Mesodermal cell (in vitro differentiated cells): ENCODE measurements around the gene TRAFD1.

ENCODE experiments used
- H3K27ac ChIP-seq: 2 replicates; pipeline ENCODE4 v1.7.0; 2013; ENCODE audit warnings: mild to moderate bottlenecking, low read depth, low read length, moderate library complexity; ENCODE audit not compliant: severe bottlenecking
- H3K36me3 ChIP-seq: 2 replicates; pipeline ENCODE4 v1.7.1; 2013; ENCODE audit warnings: mild to moderate bottlenecking, low read length, moderate library complexity; ENCODE audit not compliant: control insufficient read depth, insufficient read depth
- H3K4me1 ChIP-seq: one replicate; pipeline ENCODE4 v1.7.1; 2013; ENCODE audit warnings: mild to moderate bottlenecking, low read length; ENCODE audit not compliant: insufficient read depth, control insufficient read depth, poor library complexity, severe bottlenecking
- H3K4me3 ChIP-seq: 2 replicates; pipeline ENCODE4 v1.7.0; 2013; ENCODE audit warnings: low read length, control low read depth, mild to moderate bottlenecking; ENCODE audit not compliant: insufficient read depth, poor library complexity, severe bottlenecking; ENCODE audit errors: extremely low read depth
- H3K9me3 ChIP-seq: 2 replicates; pipeline ENCODE4 v1.7.1; 2013; ENCODE audit warnings: mild to moderate bottlenecking, low read length, moderate library complexity; ENCODE audit not compliant: control insufficient read depth
- WGBS, 2 experiments: methylation state at CpG; one replicate each; pipeline ENCODE4 v1.1.5; 2013; ENCODE audit warnings: missing lambda C conversion rate in 2 of 2; ENCODE audit not compliant: insufficient coverage in 2 of 2; 5-methylcytosine and 5-hydroxymethylcytosine counted together

Gene TRAFD1

GRCh38 chr12:112160611-112161010 lies 35.3 kb downstream of the TRAFD1 start:
- Histone ChIP-seq H3K4me1 (no peaks in the 10 kb centered on the region), H3K36me3 (peaks cover 47% of the 10 kb centered on the region), H3K4me3 (no peak overlapping the region), H3K27ac (no peak overlapping the region), H3K9me3 (peaks cover 8% of the 10 kb centered on the region)
- 96% methylated on average over 3 to 6 of the region's 6 CpGs for WGBS, 2 experiments

- Histone ChIP-seq H3K36me3 (peaks cover 47% of the 10 kb centered on the region), H3K27ac (no peak overlapping the region), H3K4me1 (no peaks in the 10 kb centered on the region), H3K4me3 (no peak overlapping the region), H3K9me3 (peaks cover 8% of the 10 kb centered on the region)
- 92 to 94% methylated on average over 4 to 6 of the region's 9 CpGs for WGBS, 2 experiments
Measured at GRCh38 chr12:112161711-112162110, 36.4 kb downstream of the TRAFD1 start.

- Histone ChIP-seq H3K4me1 (no peaks in the 10 kb centered on the region), H3K27ac (no peak overlapping the region), H3K4me3 (no peak overlapping the region), H3K36me3 (peaks cover 47% of the 10 kb centered on the region), H3K9me3 (peaks cover 8% of the 10 kb centered on the region)
- 93 to 97% methylated on average over 9 to 12 of the region's 12 CpGs for WGBS, 2 experiments
Measured at GRCh38 chr12:112162241-112162790, 37.0 kb downstream of the TRAFD1 start.

- 98% methylated on average over 8 of the region's 8 CpGs for WGBS, 2 experiments
- Histone ChIP-seq H3K9me3 (peaks cover 8% of the 10 kb centered on the region), H3K36me3 (peaks cover 47% of the 10 kb centered on the region), H3K27ac (no peak overlapping the region), H3K4me1 (no peaks in the 10 kb centered on the region), H3K4me3 (no peak overlapping the region)
Measured at GRCh38 chr12:112163056-112163455, 37.7 kb downstream of the TRAFD1 start.

GRCh38 chr12:112163471-112163991 lies 38.2 kb downstream of the TRAFD1 start:
- no peak overlapping the region for H3K4me3 ChIP-seq
- H3K9me3 ChIP-seq = peaks cover 8% of the 10 kb centered on the region
- no peaks in the 10 kb centered on the region for H3K4me1 ChIP-seq
- H3K27ac ChIP-seq = no peak overlapping the region
- 92 to 94% methylated on average over 21 to 22 of the region's 22 CpGs for WGBS, 2 experiments
- H3K36me3 ChIP-seq = peaks cover 44% of the 10 kb centered on the region

- Histone ChIP-seq H3K9me3 (peaks cover 7% of the 10 kb centered on the region), H3K4me3 (no peak overlapping the region), H3K36me3 (peaks cover 38% of the 10 kb centered on the region), H3K4me1 (no peaks in the 10 kb centered on the region), H3K27ac (no peak overlapping the region)
- 95% methylated on average over 21 to 23 of the region's 26 CpGs for WGBS, 2 experiments
Measured at GRCh38 chr12:112164011-112164660, 38.8 kb downstream of the TRAFD1 start.

- Histone ChIP-seq H3K9me3 (no peaks in the 10 kb centered on the region), H3K27ac (no peak overlapping the region), H3K4me1 (no peaks in the 10 kb centered on the region), H3K4me3 (no peak overlapping the region), H3K36me3 (peaks cover 27% of the 10 kb centered on the region)
- WGBS, 2 experiments = 90 to 100% methylated on average over 4 to 9 of the region's 13 CpGs
Measured at GRCh38 chr12:112165624-112166023, 40.3 kb downstream of the TRAFD1 start.

- Histone ChIP-seq H3K9me3 (no peaks in the 10 kb centered on the region), H3K27ac (no peak overlapping the region), H3K4me1 (no peaks in the 10 kb centered on the region), H3K4me3 (no peak overlapping the region), H3K36me3 (peaks cover 23% of the 10 kb centered on the region)
- 94 to 95% methylated on average over 26 of the region's 26 CpGs for WGBS, 2 experiments
Measured at GRCh38 chr12:112166051-112167015, 41.0 kb downstream of the TRAFD1 start.

GRCh38 chr12:112167031-112167461 lies 41.7 kb downstream of the TRAFD1 start:
- Histone ChIP-seq H3K4me3 (no peak overlapping the region), H3K9me3 (no peaks in the 10 kb centered on the region), H3K27ac (no peak overlapping the region), H3K4me1 (no peaks in the 10 kb centered on the region), H3K36me3 (peaks cover 23% of the 10 kb centered on the region)
- WGBS, 2 experiments = 95 to 97% methylated on average over 9 to 11 of the region's 12 CpGs

GRCh38 chr12:112167718-112168525 lies 42.6 kb downstream of the TRAFD1 start:
- Histone ChIP-seq H3K36me3 (peaks cover 24% of the 10 kb centered on the region), H3K27ac (no peak overlapping the region), H3K4me3 (no peak overlapping the region), H3K4me1 (no peaks in the 10 kb centered on the region), H3K9me3 (no peaks in the 10 kb centered on the region)
- WGBS, 2 experiments = 96% methylated on average over 23 to 32 of the region's 32 CpGs
